GM12878 (cell line): ENCODE results near the gene GPAT2. TPM values are rescaled to one million over a fixed set of nuclear protein-coding genes. Genes with fewer than 3 reads are reported as not detected.
"Not testable (repeated sequence)": the region's sequence is repeated elsewhere in the genome, so short reads cannot be mapped to it uniquely, and the experiment has no call there.

Source experiments
- ATAC-seq: fragments of 200-7000 bp; cut with Tn5 transposase; 3 replicates; pipeline ENCODE4 v1.9.1; 2020; ENCODE audit warnings: mild to moderate bottlenecking, moderate library complexity
- BruUV-seq: library from RNA; stranded (reverse); fragments of 400-500 nt; replicated peaks from 2 replicates; lab custom pipeline; 2021; lab: Mats Ljungman, UMichigan
- CTCF ChIA-PET: fragments of 300-600 bp; sonication (Branson Sonifier 250); formaldehyde crosslinking; extraction: SDS; loops from one replicate; lab custom pipeline; 2021; ENCODE audit warnings: inconsistent platforms; lab: Yijun Ruan, JAX
- POLR2A ChIA-PET: fragments of 350-600 bp; formaldehyde crosslinking; extraction: SDS; loops from one replicate; lab custom pipeline; 2021; ENCODE audit warnings: inconsistent platforms; lab: Charles Lee
- RAD21 ChIA-PET: fragments of 300-600 bp; sonication (Branson Sonifier 250); formaldehyde crosslinking; loops from one replicate; lab custom pipeline; 2023; ENCODE audit warnings: antibody characterized with exemption; ENCODE audit not compliant: unreplicated experiment; lab: Charles Lee
- SMC1A ChIA-PET: fragments of 300-600 bp; sonication (Branson Sonifier 250); formaldehyde crosslinking; loops from one replicate; lab custom pipeline; 2023; ENCODE audit not compliant: unreplicated experiment, uncharacterized antibody; lab: Charles Lee
- DNase-seq: peaks from one replicate; pipeline ENCODE4 v3.0.0-alpha.2; 2011; ENCODE audit warnings: low read depth, low spot score
- FAIRE-seq: peaks from 3 replicates; lab custom pipeline; 2011; peaks lifted over from hg19 to GRCh38; lab: Jason Lieb, UNC
- H2AFZ ChIP-seq: 2 replicates; pipeline ENCODE4 v1.6.0; 2011; ENCODE audit warnings: low read depth, low read length, control low read depth; ENCODE audit not compliant: control insufficient read depth
- H3K27ac ChIP-seq: 2 replicates; pipeline ENCODE4 v1.5.1; 2011; ENCODE audit warnings: control low read depth; ENCODE audit not compliant: control insufficient read depth, insufficient read depth
- H3K27me3 ChIP-seq, 2 experiments: replicated peaks in 1 of 2; 2 replicates each; pipeline versions ENCODE4 v1.6.0 to v1.6.1; 2011; ENCODE audit warnings: low read length in 1 of 2; ENCODE audit not compliant: control insufficient read depth in 2 of 2, insufficient read depth in 2 of 2
- H3K36me3 ChIP-seq, 2 experiments: 2 replicates each; pipeline ENCODE4 v1.5.1; 2011; ENCODE audit warnings: low read length in 1 of 2; ENCODE audit not compliant: control insufficient read depth in 2 of 2, insufficient read depth in 2 of 2
- H3K4me1 ChIP-seq: 2 replicates; pipeline ENCODE4 v1.6.1; 2011; ENCODE audit warnings: mild to moderate bottlenecking, low read length, moderate library complexity, mixed read lengths; ENCODE audit not compliant: control insufficient read depth, insufficient read depth
- H3K4me2 ChIP-seq: 2 replicates; pipeline ENCODE4 v1.6.0; 2011; ENCODE audit warnings: control low read depth; ENCODE audit not compliant: control insufficient read depth, insufficient read depth
- H3K4me3 ChIP-seq: fragments of 200-600 bp; sonication (generic); 2 replicates; pipeline ENCODE4 v1.5.1; 2016
- H3K79me2 ChIP-seq: 2 replicates; pipeline ENCODE4 v1.6.0; 2011; ENCODE audit warnings: low read length; ENCODE audit not compliant: control insufficient read depth, insufficient read depth
- H3K9ac ChIP-seq: 2 replicates; pipeline ENCODE4 v1.8.0; 2011; ENCODE audit warnings: low read length, control low read depth, mixed read lengths; ENCODE audit not compliant: control insufficient read depth, insufficient read depth
- H3K9me3 ChIP-seq: replicated peaks from 3 replicates; pipeline ENCODE4 v1.5.1; 2011; ENCODE audit warnings: mild to moderate bottlenecking, low read length; ENCODE audit not compliant: control insufficient read depth, insufficient read depth
- H4K20me1 ChIP-seq: 2 replicates; pipeline ENCODE4 v1.6.0; 2011; ENCODE audit not compliant: control insufficient read depth, insufficient read depth
- ATF7 ChIP-seq: fragments of 450-650 bp; IDR thresholded peaks from 2 replicates; pipeline ENCODE4 v1.6.1; 2016; ENCODE audit warnings: low read depth, mild to moderate bottlenecking
- BHLHE40 ChIP-seq, 2 experiments: fragments of 450-650 bp in 1 of 2; IDR thresholded peaks; 2 replicates each; pipeline ENCODE4 v1.6.1; 2011 to 2017; ENCODE audit warnings: low read depth in 2 of 2, borderline replicate concordance in 1 of 2, improper control_type of control experiment in 1 of 2, low read length in 1 of 2, mild to moderate bottlenecking in 1 of 2
- NKRF ChIP-seq: fragments of 450-650 bp; conservative IDR thresholded peaks from 2 replicates; pipeline ENCODE4 v1.6.1; 2017; ENCODE audit warnings: mild to moderate bottlenecking, moderate library complexity
- POLR2A ChIP-seq: IDR thresholded peaks from 2 replicates; pipeline ENCODE4 v1.6.1; 2011; ENCODE audit warnings: low read depth, mild to moderate bottlenecking, low read length
- WGBS: methylation state at CpG from one replicate; pipeline ENCODE4 v1.1.6; 2016; ENCODE audit warnings: low lambda C conversion rate; ENCODE audit not compliant: insufficient replicate concordance, insufficient coverage; ENCODE audit errors: missing lambda C conversion rate; 5-methylcytosine and 5-hydroxymethylcytosine counted together
- in situ Hi-C: fragments of 300-500 bp; cut with MboI; formaldehyde crosslinking; loops from 9 replicates; pipeline ENCODE4 v1.14.3; 2018; ENCODE audit warnings: mixed read lengths
- intact Hi-C: fragments of 100-400 bp; cut with micrococcal nuclease; formaldehyde crosslinking; loops from one replicate; pipeline ENCODE4 v1.14.2; 2022; ENCODE audit not compliant: unreplicated experiment
- polyA plus RNA-seq, 11 experiments: library from polyadenylated mRNA; depleted of rRNA in 4 of 11; unstranded in 6 of 11; stranded (reverse) in 5 of 11; fragments of >200 nt; fragmentation: Nextera tagmentation in 4 of 11; fragmentation: Illumina TruSeq in 1 of 11; extraction: Ambion mirVana in 4 of 11; extraction: Trizol in 1 of 11; gene quantifications; 1 replicate in 1 of 11; 2 replicates in 10 of 11; pipeline versions ENCODE4 v1.2.1 to v1.2.3, GENCODE V29; 2011 to 2016; ENCODE audit warnings: inconsistent platforms in 2 of 11, missing spikeins in 2 of 11, low read depth in 1 of 11
- total RNA-seq, 4 experiments: library from RNA; depleted of rRNA in 3 of 4; stranded (reverse); fragments of >200 nt in 3 of 4; fragmentation: Illumina TruSeq in 1 of 4; extraction: Trizol in 1 of 4; gene quantifications; 2 replicates each; pipeline versions ENCODE4 v1.2.1 to v1.2.3, GENCODE V29; 2013 to 2021

The GPAT2 gene
- total and polyA plus RNA-seq, 10 of the 15 experiments (the other 5 are each of a cell fraction or from before 2014, with no cell fraction given), result 0.04 to 0.05 TPM; not detected in 8

GRCh38 chr2:95992102-95992501, 42.6 kb downstream of the GPAT2 start:
- RAD21 ChIA-PET, result interaction anchor here (0.6 to 2.0 kb wide), 17 partner anchors 31 to 962 kb away, joined by 3 to 24 read pairs (median 4); partner anchors contain the start of genes ADRA2B, ASTL and CIAO1
- peak overlapping the region; percentile 72; the same call in 1 of the 2 replicates for H3K9ac ChIP-seq
- 0 out of 2 replicates have a peak overlapping the region, but pooled peaks have one; percentile 67 for H3K27ac ChIP-seq
- H4K20me1 ChIP-seq, H3K4me1 ChIP-seq, H3K27me3 ChIP-seq, H3K36me3 ChIP-seq, FAIRE-seq, H3K9me3 ChIP-seq, H3K79me2 ChIP-seq, POLR2A ChIA-PET, DNase-seq, in situ Hi-C loops, BruUV-seq: not testable (repeated sequence)
- CTCF ChIA-PET, result interaction anchor here (0.6 to 4.4 kb wide), 50 partner anchors 9 to 1120 kb away, joined by 3 to 43 read pairs (median 5); partner anchors contain the start of genes ASTL and NEURL3
- peak overlapping the region; percentile 87; the same call in 1 of the 2 replicates for H2AFZ ChIP-seq
- intact Hi-C loops, result loop anchor here (2.0 kb wide), 1 partner anchor 125 kb away; the partner anchor contains the start of gene ADRA2B
- peak overlapping the region; percentile 73; the same call in 1 of the 2 replicates for H3K4me3 ChIP-seq
- peak overlapping the region; percentile 93; the same call in 1 of the 2 replicates for H3K4me2 ChIP-seq
- ATAC-seq, result peak; percentile 77
- SMC1A ChIA-PET, result interaction anchor here (0.9 to 1.9 kb wide), 14 partner anchors 17 to 272 kb away, joined by 3 to 17 read pairs (median 5); partner anchors contain the start of genes ADRA2B and ASTL
- 0% methylated on average over 11 of the region's 39 CpGs for WGBS
- 0 out of 2 replicates have a peak, but pooled peaks have one; percentile 40 for TF ChIP-seq POLR2A

- peak within 1 kb of the TSS; percentile 93 for H3K4me2 ChIP-seq
- ChIA-PET CTCF (interaction anchor here (1.1 to 4.4 kb wide), 11 partner anchors 14 to 588 kb away, joined by 3 to 43 read pairs (median 7); no protein-coding TSS in a partner anchor), RAD21 (interaction anchor here (1.4 to 2.0 kb wide), 4 partner anchors 127 to 184 kb away, joined by 5 to 24 read pairs (median 10); partner anchors contain the start of gene ASTL), SMC1A (interaction anchor here (1.4 to 1.9 kb wide), 2 partner anchors 125 to 210 kb away, joined by 5 to 6 read pairs; partner anchors contain the start of gene ADRA2B)
- DNase-seq, H3K79me2 ChIP-seq, H3K27me3 ChIP-seq, in situ Hi-C loops, H4K20me1 ChIP-seq, BruUV-seq, H3K9me3 ChIP-seq, POLR2A ChIA-PET, H3K4me1 ChIP-seq, H3K36me3 ChIP-seq, FAIRE-seq: not testable (repeated sequence)
- peak within 1 kb of the TSS; percentile 72 for H3K27ac ChIP-seq
- ATAC-seq, result peak; percentile 96
- 0 out of 2 replicates have a peak, but pooled peaks have one; percentile 37 for TF ChIP-seq ATF7
- 0 out of 2 replicates have a peak, but pooled peaks have one; percentile 17 for TF ChIP-seq POLR2A
- TF ChIP-seq NKRF, result peak; percentile 54; the same call in 1 of the 2 replicates
- peak in 1 of 2 experiments; percentile 17; a peak in 1 of 4 replicates for TF ChIP-seq BHLHE40 (IDR thresholded peaks at IDR 0.05; ENCODE audit: borderline replicate concordance in 1 of 2, low read depth in 2 of 2, low read length in 1 of 2)
- intact Hi-C loops, result loop anchor here (2.0 kb wide), 1 partner anchor 125 kb away; the partner anchor contains the start of gene ADRA2B
- peak within 1 kb of the TSS; percentile 72 for H3K9ac ChIP-seq
- H2AFZ ChIP-seq, result peak within 1 kb of the TSS; percentile 92
- WGBS, result 3% methylated on average over 23 of the region's 56 CpGs
- peak within 1 kb of the TSS; percentile 94 for H3K4me3 ChIP-seq
Observed at GRCh38 chr2:95991351-95992094, 43.2 kb downstream of the GPAT2 start, which contains the start of gene ANKRD36C. Gene ANKRD36C, minus strand, starts transcription at chr2:95991824. Its CDS starts 116 bp downstream, at chr2:95991708.
